Measurements from ENCODE around the gene CAPN11. TPM values are rescaled to one million over a fixed set of nuclear protein-coding genes. Genes with fewer than 3 reads are reported as not detected.

Gene CAPN11
- total RNA-seq, 1 experiment from 2014 or later = 0.28 TPM

DNA sequence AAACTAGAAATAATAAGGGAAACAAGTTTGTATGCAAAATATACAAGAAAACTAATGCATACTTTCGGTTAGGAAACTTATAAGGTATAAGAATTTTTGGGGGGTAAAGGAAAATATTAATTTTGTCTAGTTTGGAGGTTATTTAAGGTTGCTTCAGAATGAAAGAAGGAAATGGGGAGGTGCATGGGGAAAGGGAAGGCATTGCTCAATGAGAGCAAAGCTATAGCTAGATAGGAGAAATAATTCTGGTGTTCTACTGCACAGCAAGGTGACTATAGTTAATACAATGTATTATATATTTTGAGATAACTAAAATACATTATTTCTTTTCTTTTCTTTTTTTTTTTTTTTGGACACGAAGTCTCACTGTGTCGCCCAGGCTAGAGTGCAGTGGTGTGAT is 52.7 kb downstream of the CAPN11 start:
- Histone ChIP-seq H3K14ac (ENCODE audit: insufficient read depth, low read length) (no peak overlapping the region), H3K9ac (ENCODE audit: extremely low read depth, insufficient read length, low read length) (no peak overlapping the region), H3K56ac (ENCODE audit: insufficient read length, low read depth, low read length) (no peak overlapping the region), H3K9me3 (ENCODE audit: control insufficient read depth, low read depth, low read length) (no peaks in the 10 kb centered on the region), H2BK12ac (ENCODE audit: insufficient read length, low read depth, low read length) (no peak overlapping the region), H3K23ac (ENCODE audit: insufficient read length, low read depth, low read length) (no peak overlapping the region), H3K18ac (ENCODE audit: insufficient read length, low read depth, low read length) (no peak overlapping the region), H3K27me3 (ENCODE audit: insufficient read depth, low read length) (no peaks in the 10 kb centered on the region), H3T11ph (ENCODE audit: low read length) (no peak overlapping the region), H3K4me2 (ENCODE audit: insufficient read depth, insufficient read length, low read length) (no peak overlapping the region), H2AK5ac (ENCODE audit: insufficient read length, low read length) (no peak overlapping the region), H4K5ac (ENCODE audit: insufficient read length, low read depth, low read length) (no peak overlapping the region), H3K79me2 (ENCODE audit: insufficient read depth, low read length) (no peaks in the 10 kb centered on the region), H2BK15ac (ENCODE audit: low read depth, low read length) (no peak overlapping the region), H3K4me1 (ENCODE audit: insufficient read depth, low read length) (peaks cover 7% of the 10 kb centered on the region), H3K27ac (ENCODE audit: insufficient read length, low read depth, low read length) (no peak overlapping the region), H2BK120ac (ENCODE audit: low read depth, low read length, poor library complexity, severe bottlenecking) (no peak overlapping the region), H3K23me2 (ENCODE audit: insufficient read length, low read depth, low read length, poor library complexity, severe bottlenecking) (no peaks in the 10 kb centered on the region), H3K79me1 (ENCODE audit: insufficient read depth, low read depth, low read length, poor library complexity, severe bottlenecking) (no peaks in the 10 kb centered on the region), H2AFZ (ENCODE audit: low read length) (no peak overlapping the region), H3K4ac (ENCODE audit: low read depth, low read length) (no peak overlapping the region), H4K20me1 (ENCODE audit: control insufficient read depth, insufficient read depth, insufficient read length) (no peaks in the 10 kb centered on the region), H2BK5ac (ENCODE audit: insufficient read length, low read length) (no peak overlapping the region), H4K91ac (ENCODE audit: insufficient read length, low read depth, low read length) (no peak overlapping the region), H2BK20ac (ENCODE audit: low read depth, low read length, poor library complexity, severe bottlenecking) (no peak overlapping the region), H4K8ac (replicated peaks; ENCODE audit: insufficient read length, low read depth, low read length) (no peak overlapping the region)
- WGBS (ENCODE audit: extremely low coverage, insufficient read length, low lambda C conversion rate) = 100% methylated on average over 1 of the region's 3 CpGs
- no peak overlapping the region for H3K4me3 Mint-ChIP-seq
- H3K27ac Mint-ChIP-seq = no peak overlapping the region
- peaks cover 2% of the 10 kb centered on the region for H3K27me3 Mint-ChIP-seq (ENCODE audit: low read depth)
- DNase-seq = no peak
- H3K4me1 Mint-ChIP-seq = peaks cover 15 to 25% of the 10 kb centered on the region in 2 experiments
- H3K36me3 Mint-ChIP-seq (ENCODE audit: insufficient read depth in 1 of 3, low read depth in 3 of 3) = no peaks in the 10 kb centered on the region
- TF ChIP-seq, protein P1, sequence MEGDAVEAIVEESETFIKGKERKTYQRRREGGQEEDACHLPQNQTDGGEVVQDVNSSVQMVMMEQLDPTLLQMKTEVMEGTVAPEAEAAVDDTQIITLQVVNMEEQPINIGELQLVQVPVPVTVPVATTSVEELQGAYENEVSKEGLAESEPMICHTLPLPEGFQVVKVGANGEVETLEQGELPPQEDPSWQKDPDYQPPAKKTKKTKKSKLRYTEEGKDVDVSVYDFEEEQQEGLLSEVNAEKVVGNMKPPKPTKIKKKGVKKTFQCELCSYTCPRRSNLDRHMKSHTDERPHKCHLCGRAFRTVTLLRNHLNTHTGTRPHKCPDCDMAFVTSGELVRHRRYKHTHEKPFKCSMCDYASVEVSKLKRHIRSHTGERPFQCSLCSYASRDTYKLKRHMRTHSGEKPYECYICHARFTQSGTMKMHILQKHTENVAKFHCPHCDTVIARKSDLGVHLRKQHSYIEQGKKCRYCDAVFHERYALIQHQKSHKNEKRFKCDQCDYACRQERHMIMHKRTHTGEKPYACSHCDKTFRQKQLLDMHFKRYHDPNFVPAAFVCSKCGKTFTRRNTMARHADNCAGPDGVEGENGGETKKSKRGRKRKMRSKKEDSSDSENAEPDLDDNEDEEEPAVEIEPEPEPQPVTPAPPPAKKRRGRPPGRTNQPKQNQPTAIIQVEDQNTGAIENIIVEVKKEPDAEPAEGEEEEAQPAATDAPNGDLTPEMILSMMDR (conservative IDR thresholded peaks at IDR 0.05) = no peak
- H3K9me3 Mint-ChIP-seq = no peaks in the 10 kb centered on the region

Data from H9 (cell line).